Fibroblast of peridontal ligament (primary cell): ENCODE data around the gene PLK5.
"Not testable (repeated sequence)": the region's sequence is repeated elsewhere in the genome, so short reads cannot be mapped to it uniquely, and the experiment has no call there.

ENCODE experiments used
- DNase-seq: peaks from one replicate; pipeline ENCODE4 v3.0.0-alpha.2; 2010; ENCODE audit errors: extremely low read depth

The PLK5 gene

DNA sequence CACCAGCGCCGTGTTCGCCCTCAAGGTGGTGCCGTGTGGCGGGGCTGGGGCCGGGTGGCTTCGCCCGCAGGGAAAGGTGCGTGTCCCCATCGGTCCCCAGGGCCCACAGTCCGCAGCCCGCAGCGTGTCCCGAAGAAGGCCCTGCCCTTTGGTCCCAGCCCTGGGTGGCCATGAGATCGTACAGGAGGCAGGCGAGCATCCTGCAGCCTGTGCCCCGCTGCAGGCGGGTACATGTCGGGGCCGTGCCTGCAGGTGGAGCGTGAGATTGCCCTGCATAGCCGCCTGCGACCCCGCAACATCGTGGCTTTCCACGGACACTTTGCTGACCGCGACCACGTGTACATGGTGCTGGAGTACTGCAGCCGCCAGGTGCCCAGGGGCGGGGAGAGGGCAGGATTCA, 1.5 kb downstream of the PLK5 start:
- no peak for DNase-seq

DNA sequence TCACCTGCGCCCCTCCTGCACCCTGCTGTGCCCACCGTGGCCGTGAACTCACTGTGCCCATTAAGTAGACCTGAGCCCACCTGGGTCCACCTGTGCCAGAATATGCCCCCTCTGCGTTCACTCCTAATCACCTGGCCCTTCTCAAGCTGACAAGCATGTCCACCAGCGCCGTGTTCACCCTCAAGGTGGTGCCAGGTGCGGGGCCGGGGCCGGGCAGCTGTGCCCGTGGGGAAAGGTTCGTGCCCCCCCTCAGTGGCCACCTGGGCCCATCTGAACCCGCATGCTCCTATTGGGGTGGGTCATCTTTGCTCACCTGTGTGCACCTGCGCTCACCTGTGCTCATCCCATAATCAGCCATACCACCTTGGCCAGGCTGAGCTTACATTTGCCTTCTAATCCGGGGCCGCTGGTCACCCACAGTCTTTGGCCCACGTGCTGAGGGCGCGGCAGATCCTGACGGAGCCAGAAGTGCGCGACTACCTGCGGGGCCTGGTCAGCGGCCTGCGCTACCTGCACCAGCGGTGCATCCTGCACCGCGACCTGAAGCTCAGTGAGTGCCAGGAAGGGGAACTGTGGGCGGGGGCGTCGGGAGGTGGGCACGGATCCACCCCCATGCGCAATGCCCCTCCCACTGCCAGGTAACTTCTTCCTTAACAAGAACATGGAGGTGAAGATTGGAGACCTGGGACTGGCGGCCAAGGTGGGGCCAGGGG, 2.3 kb downstream of the PLK5 start:
- no peak for DNase-seq

DNA sequence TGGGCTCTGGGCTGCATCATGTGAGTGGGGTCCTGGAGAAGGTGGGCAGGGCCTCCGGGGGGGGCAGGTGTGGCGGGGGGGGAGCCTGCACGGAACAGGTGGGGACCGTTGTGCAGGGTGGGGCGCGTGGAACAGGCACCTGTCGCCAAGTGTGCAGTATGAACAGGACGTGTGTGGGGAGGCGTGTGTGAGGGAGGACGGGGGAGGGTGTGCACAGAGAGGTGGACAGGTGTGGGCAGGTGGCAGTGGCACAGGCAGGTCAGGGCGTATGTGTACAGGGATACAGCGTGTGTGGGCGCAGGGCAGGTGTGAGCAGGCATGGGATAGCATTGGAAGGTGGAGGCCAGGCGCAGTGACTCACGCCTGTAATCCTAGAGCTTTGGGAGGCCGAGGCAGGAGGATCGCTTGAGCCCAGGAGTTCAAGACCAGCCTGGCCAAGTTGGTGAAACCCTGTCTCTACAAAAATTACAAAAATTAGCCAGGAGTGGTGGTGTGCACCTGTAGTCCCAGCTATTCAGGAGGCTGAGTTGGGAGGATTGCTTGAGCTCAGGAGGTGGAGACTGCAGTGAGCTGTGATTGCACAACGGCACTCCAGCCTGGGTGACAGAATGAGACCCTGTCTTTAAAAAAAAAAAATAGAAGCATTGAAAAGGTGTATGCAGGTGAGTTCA, 3.2 kb downstream of the PLK5 start:
- DNase-seq, result no peak

DNA sequence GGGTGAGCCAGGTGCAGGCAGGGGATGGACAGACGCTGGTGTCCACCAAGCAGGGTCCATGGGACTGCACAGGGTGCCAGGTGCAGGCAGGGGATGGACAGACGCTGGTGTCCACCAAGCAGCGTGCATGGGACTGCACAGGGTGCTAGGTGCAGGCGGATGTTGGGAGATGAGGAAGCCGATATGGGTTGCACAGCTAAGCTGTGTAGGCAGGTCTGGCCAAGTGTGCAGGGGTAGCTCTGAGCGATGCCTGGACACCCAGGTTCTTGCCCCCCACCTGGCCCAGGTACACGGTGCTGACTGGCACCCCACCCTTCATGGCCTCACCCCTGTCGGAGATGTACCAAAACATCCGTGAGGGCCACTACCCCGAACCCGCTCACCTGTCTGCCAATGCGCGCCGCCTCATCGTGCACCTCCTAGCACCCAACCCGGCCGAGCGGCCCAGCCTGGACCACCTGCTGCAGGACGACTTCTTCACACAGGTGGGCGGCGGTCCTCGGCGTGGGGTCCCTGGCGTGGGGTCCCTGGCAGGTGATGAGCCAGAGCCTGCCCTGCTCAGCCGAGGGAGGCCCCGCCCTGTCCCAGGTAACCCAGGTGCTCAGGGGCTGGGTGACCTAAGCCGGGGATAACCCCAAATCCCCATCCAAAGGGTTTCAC, 3.9 kb downstream of the PLK5 start:
- DNase-seq, result no peak

GRCh38 chr19:1528596-1529429, 4.9 kb downstream of the PLK5 start:
- no peak for DNase-seq

- no peak for DNase-seq
Measured at GRCh38 chr19:1529430-1529816, 5.5 kb downstream of the PLK5 start.

- not testable (repeated sequence) for DNase-seq
Measured at GRCh38 chr19:1530856-1531255, 7.0 kb downstream of the PLK5 start.

DNA sequence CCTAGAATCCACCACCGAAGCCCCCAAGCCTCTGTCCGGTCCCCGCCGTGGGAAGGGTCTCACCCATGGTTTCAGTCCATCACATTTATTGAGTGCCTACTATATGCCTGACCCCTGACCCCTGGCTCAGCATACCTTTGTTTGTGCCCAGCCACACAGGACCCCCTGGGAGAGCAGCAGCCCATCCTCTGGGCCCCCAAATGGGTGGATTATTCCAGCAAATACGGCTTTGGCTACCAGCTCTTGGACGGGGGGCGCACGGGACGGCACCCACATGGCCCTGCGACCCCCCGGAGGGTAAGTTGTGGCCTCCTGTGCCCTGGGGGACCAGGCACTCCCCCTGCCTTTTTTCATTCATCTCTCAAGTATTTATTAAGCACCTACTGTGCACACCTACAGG, 7.7 kb downstream of the PLK5 start:
- no peak for DNase-seq

- DNase-seq, result no peak
Measured at GRCh38 chr19:1532003-1532402, 8.1 kb downstream of the PLK5 start.

DNA sequence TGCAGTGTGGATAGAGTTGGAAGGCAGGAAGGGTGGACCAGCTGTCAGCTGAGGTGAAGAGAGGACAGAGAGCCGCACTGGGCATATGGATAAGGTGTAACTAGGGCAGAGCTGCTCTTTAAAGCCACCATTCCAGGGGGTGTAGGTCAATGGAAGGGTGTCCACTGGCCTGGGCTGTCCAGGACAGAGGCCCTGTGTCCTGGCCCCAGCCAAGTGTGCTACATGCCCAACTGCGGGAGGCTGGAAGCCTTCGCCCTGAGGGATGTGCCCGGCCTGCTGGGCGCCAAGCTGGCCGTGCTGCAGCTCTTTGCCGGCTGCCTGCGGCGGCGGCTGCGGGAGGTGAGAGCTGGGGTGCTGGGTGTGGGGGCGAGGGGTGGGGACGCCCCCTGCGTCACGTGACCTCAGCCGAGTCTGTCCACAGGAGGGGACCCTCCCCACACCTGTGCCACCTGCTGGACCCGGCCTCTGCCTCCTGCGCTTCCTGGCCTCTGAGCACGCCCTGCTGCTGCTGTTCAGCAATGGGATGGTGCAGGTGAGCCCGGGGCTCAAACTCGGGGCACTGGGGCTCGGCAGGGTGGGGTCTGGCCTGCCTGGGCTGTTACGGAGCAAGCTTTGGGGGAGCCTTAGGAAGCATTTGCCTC, 9.8 kb downstream of the PLK5 start:
- DNase-seq, result no peak

DNA sequence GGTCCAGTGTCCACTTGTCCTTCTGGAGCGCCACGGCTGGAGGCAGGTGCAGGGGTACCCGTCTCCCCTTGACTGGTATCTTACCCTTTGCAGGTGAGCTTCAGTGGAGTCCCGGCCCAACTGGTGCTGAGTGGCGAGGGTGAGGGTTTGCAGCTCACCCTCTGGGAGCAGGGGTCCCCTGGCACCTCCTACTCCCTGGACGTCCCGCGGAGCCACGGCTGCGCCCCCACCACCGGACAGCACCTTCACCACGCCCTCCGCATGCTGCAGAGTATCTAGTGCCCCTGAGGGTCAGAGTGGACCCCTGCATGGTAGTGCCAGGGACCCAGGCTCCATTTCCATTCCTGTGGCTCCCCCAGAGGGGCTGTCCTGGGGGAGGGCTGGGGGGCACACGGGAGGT, 11.1 kb downstream of the PLK5 start:
- DNase-seq, result no peak

DNA sequence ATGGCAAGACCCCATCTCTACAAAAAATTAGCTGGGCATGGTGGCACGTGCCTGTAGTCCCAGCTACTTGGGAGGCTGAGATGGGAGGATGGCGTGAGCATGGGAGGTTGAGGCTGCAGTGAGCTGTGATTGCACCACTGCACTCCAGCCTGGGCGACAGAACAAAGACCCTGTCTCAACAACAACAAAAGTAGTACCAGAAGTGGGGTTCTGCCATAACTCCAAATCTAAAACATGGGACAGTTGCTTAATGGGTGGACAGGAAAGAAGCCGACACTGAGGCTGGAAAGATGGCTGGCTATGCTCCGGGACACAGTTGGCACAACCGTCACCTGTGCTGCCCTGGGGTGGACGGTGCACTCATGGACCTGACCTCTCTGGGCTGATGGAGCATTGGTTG, 11.8 kb downstream of the PLK5 start:
- DNase-seq, result not testable (repeated sequence)

DNA sequence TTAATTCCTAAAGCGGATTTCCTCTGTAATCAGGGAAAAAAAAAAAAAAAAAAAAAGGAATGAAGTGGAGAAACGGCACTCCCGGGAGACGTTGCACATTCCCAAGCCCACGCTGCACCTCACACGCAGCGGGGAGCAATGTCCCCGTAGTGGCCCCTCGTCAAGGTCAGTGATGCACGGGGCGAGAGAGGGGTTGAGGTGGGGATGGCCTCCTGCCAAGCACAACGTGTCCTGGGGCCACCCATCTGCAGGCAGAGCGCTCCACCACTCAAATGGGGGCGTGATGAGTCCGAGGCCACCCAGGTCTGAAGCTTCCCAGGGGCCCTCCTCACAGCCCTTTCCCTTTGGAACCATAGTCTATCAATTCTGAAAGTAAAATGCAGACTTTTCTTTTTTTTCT, 15.1 kb downstream of the PLK5 start:
- DNase-seq, result peak; percentile 7

DNA sequence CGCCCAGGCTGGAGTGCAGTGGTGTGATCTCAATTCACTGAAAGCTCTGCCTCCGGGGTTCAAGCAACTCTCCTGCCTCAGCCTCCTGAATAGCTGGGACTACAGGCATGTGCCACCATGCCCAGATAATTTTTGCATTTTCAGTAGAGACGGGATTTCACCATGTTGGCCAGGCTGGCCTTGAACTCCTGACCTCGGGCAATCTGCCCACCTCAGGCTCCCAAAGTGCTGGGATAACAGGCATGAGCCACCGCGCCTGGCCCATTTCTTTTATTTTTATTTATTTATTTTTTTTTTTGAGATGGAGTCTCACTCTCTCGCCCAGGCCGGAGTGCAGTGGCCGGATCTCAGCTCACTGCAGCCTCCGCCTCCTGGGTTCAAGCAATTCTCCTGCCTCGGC, 15.9 kb downstream of the PLK5 start:
- DNase-seq, result not testable (repeated sequence)

- no peak for DNase-seq
Measured at GRCh38 chr19:1540365-1540925, 16.6 kb downstream of the PLK5 start.

GRCh38 chr19:1549332-1549945, 25.6 kb downstream of the PLK5 start:
- no peak for DNase-seq

GRCh38 chr19:1551068-1552040, 27.5 kb downstream of the PLK5 start:
- no peak for DNase-seq

DNA sequence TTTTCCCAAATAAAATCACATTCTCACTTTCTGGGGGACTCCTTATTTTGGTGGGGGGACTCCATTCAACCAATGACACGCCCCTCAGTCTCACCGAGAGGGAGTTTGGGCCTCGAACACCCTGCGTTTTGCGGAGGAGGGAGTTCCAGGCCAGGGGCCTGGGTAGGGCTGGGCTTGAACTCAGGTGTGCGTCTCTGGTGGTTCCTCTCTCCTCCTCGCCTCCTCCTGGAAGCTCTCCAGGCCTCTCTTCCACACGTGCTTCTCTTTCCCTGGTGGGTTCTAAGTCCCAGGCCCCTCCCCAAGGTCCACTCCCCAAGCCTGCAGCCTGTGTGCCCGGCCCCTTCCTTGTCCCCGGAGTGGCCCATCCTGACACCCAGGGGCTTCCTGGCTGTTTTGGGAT, 29.5 kb downstream of the PLK5 start:
- no peak for DNase-seq

GRCh38 chr19:1554968-1555367, 31.1 kb downstream of the PLK5 start:
- no peak for DNase-seq
